ENCODE results near the gene PLCB1. TPM values are rescaled to one million over a fixed set of nuclear protein-coding genes. Genes with fewer than 3 reads are reported as not detected.

PLCB1 gene
- total RNA-seq, 2 donors from 2014 or later, result 12.3 to 13.4 TPM

- no peak for ATAC-seq
- DNase-seq (ENCODE audit: low spot score), result no peak
- Mint-ChIP-seq H3K27ac (no peak overlapping the region), H3K4me1 (ENCODE audit: low read depth in 2 of 2) (no peaks in the 10 kb centered on the region), H3K36me3 (no peaks in the 10 kb centered on the region), H3K9me3 (no peaks in the 10 kb centered on the region), H3K4me3 (no peak overlapping the region), H3K27me3 (no peaks in the 10 kb centered on the region)
These were observed 582.1 kb downstream of the PLCB1 start for GRCh38 chr20:8714206-8714605.

- no peaks in the 10 kb centered on the region for H3K9me3 Mint-ChIP-seq
- no peaks in the 10 kb centered on the region for H3K4me1 Mint-ChIP-seq (ENCODE audit: low read depth in 2 of 2)
- no peaks in the 10 kb centered on the region for H3K36me3 Mint-ChIP-seq
- no peak overlapping the region for H3K27ac Mint-ChIP-seq
- DNase-seq (ENCODE audit: low spot score) (no peak), ATAC-seq (no peak)
- no peak overlapping the region for H3K4me3 Mint-ChIP-seq
- H3K27me3 Mint-ChIP-seq, result no peaks in the 10 kb centered on the region
These were observed 586.2 kb downstream of the PLCB1 start for GRCh38 chr20:8718279-8718678.

DNA sequence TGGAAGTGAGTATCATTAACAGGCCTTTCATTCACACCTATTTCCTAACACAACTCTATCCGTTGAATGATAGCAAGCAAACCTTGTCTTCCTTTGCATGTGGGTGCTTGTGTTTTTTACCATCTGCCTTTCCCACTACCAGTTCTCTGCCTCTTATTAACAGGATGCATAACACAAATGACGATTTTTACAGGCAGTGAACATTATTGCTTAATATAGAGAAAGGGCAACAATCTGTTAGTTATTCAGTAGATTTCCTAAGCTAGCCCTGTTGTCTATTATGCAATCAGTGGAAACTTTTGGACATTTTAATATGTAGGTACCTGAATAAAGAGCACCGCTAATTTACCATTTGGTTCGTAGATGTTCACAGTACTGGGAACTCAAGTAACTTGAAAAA lies 588.0 kb downstream of the PLCB1 start:
- Mint-ChIP-seq H3K4me3 (no peak overlapping the region), H3K36me3 (no peaks in the 10 kb centered on the region), H3K4me1 (ENCODE audit: low read depth in 2 of 2) (no peaks in the 10 kb centered on the region), H3K9me3 (no peaks in the 10 kb centered on the region), H3K27ac (no peak overlapping the region), H3K27me3 (no peaks in the 10 kb centered on the region)
- no peak for DNase-seq (ENCODE audit: low spot score)
- no peak for ATAC-seq

- Mint-ChIP-seq H3K36me3 (no peaks in the 10 kb centered on the region), H3K9me3 (no peaks in the 10 kb centered on the region), H3K27ac (no peak overlapping the region), H3K4me1 (ENCODE audit: low read depth in 2 of 2) (no peaks in the 10 kb centered on the region), H3K27me3 (no peaks in the 10 kb centered on the region), H3K4me3 (no peak overlapping the region)
- DNase-seq (ENCODE audit: low spot score), result no peak
- no peak for ATAC-seq
These were observed 589.0 kb downstream of the PLCB1 start for GRCh38 chr20:8721098-8721497.

DNA sequence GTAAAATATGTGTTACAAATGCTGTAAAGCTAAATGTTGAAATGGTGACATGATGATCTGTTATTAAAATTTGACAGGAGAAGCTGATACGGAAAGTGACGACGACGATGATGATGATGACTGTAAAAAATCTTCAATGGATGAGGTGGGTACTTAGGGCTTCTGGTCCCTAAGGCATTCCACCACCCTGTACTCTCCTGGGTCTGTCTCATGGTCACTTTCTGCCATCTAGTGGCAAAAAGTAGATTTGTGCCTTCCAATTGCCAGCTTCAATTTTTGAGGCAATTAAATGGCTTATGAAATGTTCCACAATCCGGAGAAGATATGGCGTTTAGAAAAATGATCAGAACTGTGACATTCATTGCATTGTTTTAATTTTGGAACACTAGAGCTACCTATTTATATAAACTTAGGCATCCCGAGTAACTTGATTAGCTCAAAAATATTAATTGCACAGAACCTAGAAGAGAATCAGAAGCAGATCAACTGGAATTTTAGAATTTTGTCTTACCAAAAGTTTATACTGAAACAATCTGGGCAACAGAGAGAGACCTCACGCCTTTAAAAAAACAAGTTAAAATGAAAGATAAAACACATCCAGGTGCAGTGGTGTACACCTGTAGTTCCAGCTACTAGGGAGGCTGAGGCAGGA lies 590.3 kb downstream of the PLCB1 start:
- Mint-ChIP-seq H3K36me3 (no peaks in the 10 kb centered on the region), H3K27me3 (no peaks in the 10 kb centered on the region), H3K4me1 (ENCODE audit: low read depth in 2 of 2) (no peaks in the 10 kb centered on the region), H3K27ac (no peak overlapping the region), H3K4me3 (no peak overlapping the region), H3K9me3 (no peaks in the 10 kb centered on the region)
- DNase-seq (ENCODE audit: low spot score) (peak; percentile 69), ATAC-seq (peak in 1 of 2 donors; percentile 75)

GRCh38 chr20:8723296-8723695 lies 591.2 kb downstream of the PLCB1 start:
- no peaks in the 10 kb centered on the region for H3K4me1 Mint-ChIP-seq (ENCODE audit: low read depth in 2 of 2)
- no peak for DNase-seq (ENCODE audit: low spot score)
- H3K27me3 Mint-ChIP-seq, result no peaks in the 10 kb centered on the region
- no peaks in the 10 kb centered on the region for H3K9me3 Mint-ChIP-seq
- ATAC-seq, result no peak
- H3K4me3 Mint-ChIP-seq, result no peak overlapping the region
- H3K27ac Mint-ChIP-seq, result no peak overlapping the region
- no peaks in the 10 kb centered on the region for H3K36me3 Mint-ChIP-seq

DNA sequence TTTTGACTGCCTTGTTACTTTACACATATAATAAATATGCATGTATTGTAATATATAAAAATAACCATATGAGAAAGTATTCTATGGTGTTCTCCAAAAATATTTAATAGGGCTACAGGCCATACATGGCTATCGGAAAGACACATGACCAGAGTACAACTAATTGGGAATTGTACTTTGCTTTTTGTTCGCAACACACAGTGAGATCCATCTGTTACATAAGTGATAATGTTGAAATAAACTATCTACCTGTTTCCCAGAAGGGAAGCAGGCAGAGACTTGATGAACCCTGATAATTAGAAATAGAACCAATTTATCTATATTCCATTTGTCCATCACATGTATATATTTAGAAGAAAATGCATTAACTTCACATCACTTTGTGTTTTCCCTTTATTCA lies 592.8 kb downstream of the PLCB1 start:
- H3K9me3 Mint-ChIP-seq, result no peaks in the 10 kb centered on the region
- no peak overlapping the region for H3K4me3 Mint-ChIP-seq
- no peaks in the 10 kb centered on the region for H3K4me1 Mint-ChIP-seq (ENCODE audit: low read depth in 2 of 2)
- H3K27me3 Mint-ChIP-seq, result no peaks in the 10 kb centered on the region
- H3K36me3 Mint-ChIP-seq, result no peaks in the 10 kb centered on the region
- no peak overlapping the region for H3K27ac Mint-ChIP-seq
- ATAC-seq (no peak), DNase-seq (ENCODE audit: low spot score) (no peak)

GRCh38 chr20:8726460-8726859 lies 594.4 kb downstream of the PLCB1 start:
- Mint-ChIP-seq H3K9me3 (no peaks in the 10 kb centered on the region), H3K36me3 (no peaks in the 10 kb centered on the region), H3K4me3 (no peak overlapping the region), H3K4me1 (ENCODE audit: low read depth in 2 of 2) (no peaks in the 10 kb centered on the region), H3K27ac (no peak overlapping the region), H3K27me3 (no peaks in the 10 kb centered on the region)
- ATAC-seq, result no peak
- no peak for DNase-seq (ENCODE audit: low spot score)

GRCh38 chr20:8735014-8735413 lies 602.9 kb downstream of the PLCB1 start:
- no peaks in the 10 kb centered on the region for H3K27me3 Mint-ChIP-seq
- H3K27ac Mint-ChIP-seq, result no peak overlapping the region
- DNase-seq (ENCODE audit: low spot score), result no peak
- H3K9me3 Mint-ChIP-seq, result no peaks in the 10 kb centered on the region
- peaks cover 0 to 5% of the 10 kb centered on the region in 2 donors for H3K4me1 Mint-ChIP-seq (ENCODE audit: low read depth in 2 of 2)
- ATAC-seq, result no peak
- H3K4me3 Mint-ChIP-seq, result no peak overlapping the region
- peaks cover 4% of the 10 kb centered on the region for H3K36me3 Mint-ChIP-seq

DNA sequence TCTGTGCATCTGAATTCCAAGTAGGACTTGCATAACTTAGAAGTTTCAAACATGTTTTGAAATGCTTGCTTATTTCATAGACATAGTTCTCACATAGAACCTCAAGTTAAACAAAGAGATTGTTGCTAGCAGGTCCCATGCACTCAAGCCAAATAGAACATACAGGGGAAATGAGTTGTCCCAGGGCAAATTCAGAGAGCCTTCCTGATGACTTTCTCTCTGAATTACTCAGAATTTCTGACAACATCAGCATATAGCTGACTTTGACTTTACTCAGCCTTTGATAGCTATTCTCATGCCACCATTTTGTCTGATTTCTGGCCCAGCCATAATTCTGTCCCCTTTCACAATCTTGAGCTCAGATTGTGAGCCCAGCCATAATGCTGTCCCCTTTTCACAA lies 603.6 kb downstream of the PLCB1 start:
- peaks cover 5% of the 10 kb centered on the region for H3K36me3 Mint-ChIP-seq
- ATAC-seq (no peak), DNase-seq (ENCODE audit: low spot score) (no peak)
- H3K4me3 Mint-ChIP-seq, result no peak overlapping the region
- no peaks in the 10 kb centered on the region for H3K9me3 Mint-ChIP-seq
- no peak overlapping the region for H3K27ac Mint-ChIP-seq
- peaks cover 0 to 5% of the 10 kb centered on the region in 2 donors for H3K4me1 Mint-ChIP-seq (ENCODE audit: low read depth in 2 of 2)
- no peaks in the 10 kb centered on the region for H3K27me3 Mint-ChIP-seq

DNA sequence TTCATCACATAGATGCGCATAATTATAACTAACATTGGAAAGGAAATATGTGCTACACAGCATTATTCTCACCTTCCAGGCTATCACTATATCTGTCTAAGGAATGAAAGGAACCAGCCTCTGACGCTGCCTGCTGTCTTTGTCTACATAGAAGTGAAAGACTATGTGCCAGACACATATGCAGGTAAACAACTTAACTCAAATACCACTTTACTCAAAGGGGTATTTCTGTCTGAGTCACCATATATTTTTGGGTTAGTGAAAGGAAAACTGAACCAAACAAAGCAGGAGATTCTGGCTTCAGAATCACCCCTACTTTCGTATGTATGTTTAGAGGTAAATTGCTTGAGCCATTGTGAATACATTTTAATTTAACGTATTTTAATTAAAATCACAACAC lies 608.2 kb downstream of the PLCB1 start:
- DNase-seq (ENCODE audit: low spot score) (no peak), ATAC-seq (peak in 1 of 2 donors; percentile 68)
- no peaks in the 10 kb centered on the region for H3K27me3 Mint-ChIP-seq

DNA sequence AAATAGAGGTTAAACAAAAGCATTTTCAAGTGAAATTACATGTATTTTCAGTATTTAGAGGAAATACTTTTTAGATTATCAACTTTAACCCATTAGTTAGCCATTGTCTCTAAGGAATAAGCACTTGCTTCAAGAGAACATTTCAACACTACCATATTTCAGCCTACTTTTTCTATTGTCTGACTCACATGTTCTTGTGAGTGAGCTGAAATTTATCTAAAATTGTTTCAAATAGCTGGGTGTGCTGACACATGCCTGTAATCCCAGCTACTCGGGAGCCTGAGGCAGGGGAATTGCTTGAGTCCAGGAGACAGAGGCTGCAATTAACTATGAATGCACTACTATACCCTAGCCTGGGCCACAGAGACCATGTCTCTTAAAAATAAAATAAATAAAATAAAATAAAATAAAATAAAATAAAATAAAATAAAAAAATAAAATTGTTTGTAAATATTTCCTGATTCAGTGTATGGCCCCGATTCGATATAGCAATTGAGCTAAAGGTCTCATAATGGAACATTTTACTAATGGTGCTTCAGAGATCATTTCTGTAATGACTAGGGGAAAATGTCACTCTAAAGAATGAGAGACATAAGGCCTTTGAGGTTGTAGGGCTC lies 612.3 kb downstream of the PLCB1 start:
- ATAC-seq (no peak), DNase-seq (ENCODE audit: low spot score) (no peak)
- H3K36me3 Mint-ChIP-seq, result peaks cover 11% of the 10 kb centered on the region
- H3K9me3 Mint-ChIP-seq, result no peaks in the 10 kb centered on the region
- no peak overlapping the region for H3K27ac Mint-ChIP-seq
- H3K4me3 Mint-ChIP-seq, result no peak overlapping the region
- H3K27me3 Mint-ChIP-seq, result no peaks in the 10 kb centered on the region
- H3K4me1 Mint-ChIP-seq (ENCODE audit: low read depth in 2 of 2), result no peaks in the 10 kb centered on the region

More for the DNA sequence above, 608.2 kb downstream of the PLCB1 start:
- Mint-ChIP-seq H3K4me1 (ENCODE audit: low read depth in 2 of 2) (peaks cover 0 to 5% of the 10 kb centered on the region in 2 donors), H3K36me3 (peaks cover 15% of the 10 kb centered on the region), H3K9me3 (no peaks in the 10 kb centered on the region), H3K27ac (no peak overlapping the region), H3K4me3 (no peak overlapping the region)

DNA sequence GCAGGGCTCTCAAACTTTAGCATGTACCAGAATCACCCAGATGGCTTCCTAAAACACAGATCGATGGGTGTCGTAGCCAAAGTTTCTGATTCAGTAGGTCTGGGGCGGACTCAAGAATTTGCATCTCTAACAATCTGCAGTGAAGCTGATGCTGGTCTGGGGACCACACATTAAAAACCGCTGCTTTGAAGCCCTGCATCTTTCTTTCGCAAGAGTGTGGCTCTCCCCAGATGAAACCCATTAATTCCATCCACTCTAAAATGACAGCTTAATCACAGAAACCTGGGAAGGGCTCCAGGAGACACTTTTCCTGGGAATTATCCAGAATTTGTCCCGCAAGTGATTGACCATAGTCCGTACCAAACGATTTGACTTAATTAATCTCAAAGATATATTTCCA lies 617.0 kb downstream of the PLCB1 start:
- no peak overlapping the region for H3K4me3 Mint-ChIP-seq
- DNase-seq (ENCODE audit: low spot score) (no peak), ATAC-seq (no peak)
- H3K9me3 Mint-ChIP-seq, result no peaks in the 10 kb centered on the region
- no peaks in the 10 kb centered on the region for H3K27me3 Mint-ChIP-seq
- H3K36me3 Mint-ChIP-seq, result no peaks in the 10 kb centered on the region
- no peaks in the 10 kb centered on the region for H3K4me1 Mint-ChIP-seq (ENCODE audit: low read depth in 2 of 2)
- no peak overlapping the region for H3K27ac Mint-ChIP-seq

DNA sequence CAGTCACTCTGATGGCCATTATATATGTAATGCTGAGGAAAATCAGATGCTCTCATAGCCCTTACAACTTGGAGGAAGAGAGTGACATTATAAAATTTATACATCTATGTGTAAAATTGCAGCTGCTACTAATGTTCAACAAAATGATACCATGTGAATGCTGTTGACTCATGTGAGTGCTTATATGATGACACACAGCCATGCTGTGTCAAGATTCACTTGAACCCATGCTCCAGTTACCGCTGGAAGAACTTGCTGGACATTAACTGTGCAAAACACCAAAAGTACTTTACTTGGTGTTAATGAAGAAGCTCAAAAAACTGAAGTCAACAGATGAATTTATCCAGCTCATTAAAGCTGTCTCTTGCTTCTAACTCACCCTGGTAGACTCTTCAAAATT lies 617.9 kb downstream of the PLCB1 start:
- H3K27me3 Mint-ChIP-seq, result no peaks in the 10 kb centered on the region
- no peaks in the 10 kb centered on the region for H3K9me3 Mint-ChIP-seq
- DNase-seq (ENCODE audit: low spot score), result no peak
- no peak overlapping the region for H3K27ac Mint-ChIP-seq
- H3K4me1 Mint-ChIP-seq (ENCODE audit: low read depth in 2 of 2), result no peaks in the 10 kb centered on the region
- H3K4me3 Mint-ChIP-seq, result no peak overlapping the region
- H3K36me3 Mint-ChIP-seq, result no peaks in the 10 kb centered on the region
- no peak for ATAC-seq

Measured in natural killer cell treated with Interleukin-12 subunit alpha and Interleukin-12 subunit beta and Interleukin-15 and Interleukin-18, amount 100 ng/mL, for 72 hours (primary cell).